ENCODE measurements around the gene C16orf82. TPM values are rescaled to one million over a fixed set of nuclear protein-coding genes. Genes with fewer than 3 reads are reported as not detected.
A peak's percentile ranks its signal among the peaks of the same experiment; 100 is the strongest.

C16orf82 gene
- total and polyA plus RNA-seq, 9 of the 15 experiments (the other 6 are each of a cell fraction or from before 2014, with no cell fraction given), result not detected

GRCh38 chr16:27107185-27107592 lies 40.5 kb downstream of the C16orf82 start (continued):
- no peak for TF ChIP-seq FUS (optimal IDR thresholded peaks at IDR 0.05; ENCODE audit: low read depth, low read length)
- no peak for TF ChIP-seq GABPB2 (CRISPR knock-in tag; conservative IDR thresholded peaks at IDR 0.05)
- TF ChIP-seq ZNF431 (CRISPR knock-in tag; IDR thresholded peaks at IDR 0.05), result no peak
- TF ChIP-seq, protein P1, sequence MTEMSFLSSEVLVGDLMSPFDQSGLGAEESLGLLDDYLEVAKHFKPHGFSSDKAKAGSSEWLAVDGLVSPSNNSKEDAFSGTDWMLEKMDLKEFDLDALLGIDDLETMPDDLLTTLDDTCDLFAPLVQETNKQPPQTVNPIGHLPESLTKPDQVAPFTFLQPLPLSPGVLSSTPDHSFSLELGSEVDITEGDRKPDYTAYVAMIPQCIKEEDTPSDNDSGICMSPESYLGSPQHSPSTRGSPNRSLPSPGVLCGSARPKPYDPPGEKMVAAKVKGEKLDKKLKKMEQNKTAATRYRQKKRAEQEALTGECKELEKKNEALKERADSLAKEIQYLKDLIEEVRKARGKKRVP (CRISPR knock-in tag; IDR thresholded peaks at IDR 0.05), result no peak
- TF ChIP-seq, protein P2, sequence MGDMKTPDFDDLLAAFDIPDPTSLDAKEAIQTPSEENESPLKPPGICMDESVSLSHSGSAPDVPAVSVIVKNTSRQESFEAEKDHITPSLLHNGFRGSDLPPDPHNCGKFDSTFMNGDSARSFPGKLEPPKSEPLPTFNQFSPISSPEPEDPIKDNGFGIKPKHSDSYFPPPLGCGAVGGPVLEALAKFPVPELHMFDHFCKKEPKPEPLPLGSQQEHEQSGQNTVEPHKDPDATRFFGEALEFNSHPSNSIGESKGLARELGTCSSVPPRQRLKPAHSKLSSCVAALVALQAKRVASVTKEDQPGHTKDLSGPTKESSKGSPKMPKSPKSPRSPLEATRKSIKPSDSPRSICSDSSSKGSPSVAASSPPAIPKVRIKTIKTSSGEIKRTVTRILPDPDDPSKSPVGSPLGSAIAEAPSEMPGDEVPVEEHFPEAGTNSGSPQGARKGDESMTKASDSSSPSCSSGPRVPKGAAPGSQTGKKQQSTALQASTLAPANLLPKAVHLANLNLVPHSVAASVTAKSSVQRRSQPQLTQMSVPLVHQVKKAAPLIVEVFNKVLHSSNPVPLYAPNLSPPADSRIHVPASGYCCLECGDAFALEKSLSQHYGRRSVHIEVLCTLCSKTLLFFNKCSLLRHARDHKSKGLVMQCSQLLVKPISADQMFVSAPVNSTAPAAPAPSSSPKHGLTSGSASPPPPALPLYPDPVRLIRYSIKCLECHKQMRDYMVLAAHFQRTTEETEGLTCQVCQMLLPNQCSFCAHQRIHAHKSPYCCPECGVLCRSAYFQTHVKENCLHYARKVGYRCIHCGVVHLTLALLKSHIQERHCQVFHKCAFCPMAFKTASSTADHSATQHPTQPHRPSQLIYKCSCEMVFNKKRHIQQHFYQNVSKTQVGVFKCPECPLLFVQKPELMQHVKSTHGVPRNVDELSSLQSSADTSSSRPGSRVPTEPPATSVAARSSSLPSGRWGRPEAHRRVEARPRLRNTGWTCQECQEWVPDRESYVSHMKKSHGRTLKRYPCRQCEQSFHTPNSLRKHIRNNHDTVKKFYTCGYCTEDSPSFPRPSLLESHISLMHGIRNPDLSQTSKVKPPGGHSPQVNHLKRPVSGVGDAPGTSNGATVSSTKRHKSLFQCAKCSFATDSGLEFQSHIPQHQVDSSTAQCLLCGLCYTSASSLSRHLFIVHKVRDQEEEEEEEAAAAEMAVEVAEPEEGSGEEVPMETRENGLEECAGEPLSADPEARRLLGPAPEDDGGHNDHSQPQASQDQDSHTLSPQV (IDR thresholded peaks at IDR 0.05), result no peak
- no peak for TF ChIP-seq ZNF695 (CRISPR knock-in tag; IDR thresholded peaks at IDR 0.05)
- TF ChIP-seq THAP7 (CRISPR knock-in tag; IDR thresholded peaks at IDR 0.05), result no peak
- no peak for TF ChIP-seq GATAD2A (IDR thresholded peaks at IDR 0.05)
- TF ChIP-seq SMARCE1 (IDR thresholded peaks at IDR 0.05), result peak; percentile 40; the same call in 1 of the 2 replicates
- no peak for TF ChIP-seq MBD1 (CRISPR knock-in tag; IDR thresholded peaks at IDR 0.05)
- peak; percentile 84 for TF ChIP-seq PRDM10 (IDR thresholded peaks at IDR 0.05; ENCODE audit: partially characterized antibody)
- peak; percentile 85 for TF ChIP-seq DPF2 (IDR thresholded peaks at IDR 0.05)
- TF ChIP-seq MTA3 (IDR thresholded peaks at IDR 0.05; ENCODE audit: borderline replicate concordance), result peak; percentile 94
- TF ChIP-seq SNRNP70 (optimal IDR thresholded peaks at IDR 0.05; ENCODE audit: low read depth, low read length), result no peak
- no peak for TF ChIP-seq ZNF224 (CRISPR knock-in tag; IDR thresholded peaks at IDR 0.05)
- TF ChIP-seq RAD21 (CRISPR knock-in tag; conservative IDR thresholded peaks at IDR 0.05 in 1 of 2, IDR thresholded peaks at IDR 0.05 in 1 of 2), result no peak
- no peak for TF ChIP-seq STAT5B (CRISPR knock-in tag; IDR thresholded peaks at IDR 0.05)
- TF ChIP-seq ZNF444 (CRISPR knock-in tag; IDR thresholded peaks at IDR 0.05), result no peak
- TF ChIP-seq NCOR1 (IDR thresholded peaks at IDR 0.05), result peak; percentile 77
